GM18499 (cell line): ENCODE data around the gene IL11RA.

ENCODE experiments used
- ATAC-seq: cut with Tn5 transposase; IDR thresholded peaks from one replicate; pipeline ENCODE4 v1.9.1; 2021; ENCODE audit warnings: moderate number of reproducible peaks; ENCODE audit not compliant: insufficient read depth, unreplicated experiment

Gene IL11RA

GRCh38 chr9:34651876-34652601 lies at the start of gene IL11RA:
TSS of gene IL11RA (plus strand) at chr9:34652185. CDS start at chr9:34655218, 3,033 bp downstream.
- ATAC-seq, result no peak

- no peak for ATAC-seq
These were observed 48.3 kb upstream of the IL11RA start for GRCh38 chr9:34603610-34604231.

GRCh38 chr9:34606190-34606589 lies 45.8 kb upstream of the IL11RA start:
- ATAC-seq, result no peak

GRCh38 chr9:34606905-34607304 lies 45.1 kb upstream of the IL11RA start:
- no peak for ATAC-seq

GRCh38 chr9:34607331-34607730 lies 44.7 kb upstream of the IL11RA start:
- ATAC-seq, result no peak

- no peak for ATAC-seq
These were observed 41.4 kb upstream of the IL11RA start for GRCh38 chr9:34610434-34611206.

GRCh38 chr9:34611251-34611810 lies 40.7 kb upstream of the IL11RA start:
- no peak for ATAC-seq

- ATAC-seq, result no peak
These were observed 39.9 kb upstream of the IL11RA start, which contains the start of gene RPP25L for GRCh38 chr9:34611811-34612787. TSS of gene RPP25L (minus strand) at chr9:34612097. CDS start at chr9:34611296, 801 bp downstream.

- ATAC-seq, result no peak
These were observed 39.1 kb upstream of the IL11RA start for GRCh38 chr9:34612788-34613390.

GRCh38 chr9:34615132-34615531 lies 36.9 kb upstream of the IL11RA start:
- ATAC-seq, result no peak

- ATAC-seq, result peak; percentile 90
These were observed 31.7 kb upstream of the IL11RA start, which contains the start of gene DCTN3 for GRCh38 chr9:34620061-34620994. TSS of gene DCTN3 (minus strand) at chr9:34620495. CDS start at chr9:34620464, 31 bp downstream.

- ATAC-seq, result no peak
These were observed 28.4 kb upstream of the IL11RA start for GRCh38 chr9:34623374-34624235.

GRCh38 chr9:34624475-34625185 lies 27.4 kb upstream of the IL11RA start:
- no peak for ATAC-seq

GRCh38 chr9:34625186-34625486 lies 26.8 kb upstream of the IL11RA start:
- no peak for ATAC-seq

GRCh38 chr9:34627716-34628655 lies 24.0 kb upstream of the IL11RA start:
- ATAC-seq, result no peak
